ENCODE data around the gene CFAP73.

DNA sequence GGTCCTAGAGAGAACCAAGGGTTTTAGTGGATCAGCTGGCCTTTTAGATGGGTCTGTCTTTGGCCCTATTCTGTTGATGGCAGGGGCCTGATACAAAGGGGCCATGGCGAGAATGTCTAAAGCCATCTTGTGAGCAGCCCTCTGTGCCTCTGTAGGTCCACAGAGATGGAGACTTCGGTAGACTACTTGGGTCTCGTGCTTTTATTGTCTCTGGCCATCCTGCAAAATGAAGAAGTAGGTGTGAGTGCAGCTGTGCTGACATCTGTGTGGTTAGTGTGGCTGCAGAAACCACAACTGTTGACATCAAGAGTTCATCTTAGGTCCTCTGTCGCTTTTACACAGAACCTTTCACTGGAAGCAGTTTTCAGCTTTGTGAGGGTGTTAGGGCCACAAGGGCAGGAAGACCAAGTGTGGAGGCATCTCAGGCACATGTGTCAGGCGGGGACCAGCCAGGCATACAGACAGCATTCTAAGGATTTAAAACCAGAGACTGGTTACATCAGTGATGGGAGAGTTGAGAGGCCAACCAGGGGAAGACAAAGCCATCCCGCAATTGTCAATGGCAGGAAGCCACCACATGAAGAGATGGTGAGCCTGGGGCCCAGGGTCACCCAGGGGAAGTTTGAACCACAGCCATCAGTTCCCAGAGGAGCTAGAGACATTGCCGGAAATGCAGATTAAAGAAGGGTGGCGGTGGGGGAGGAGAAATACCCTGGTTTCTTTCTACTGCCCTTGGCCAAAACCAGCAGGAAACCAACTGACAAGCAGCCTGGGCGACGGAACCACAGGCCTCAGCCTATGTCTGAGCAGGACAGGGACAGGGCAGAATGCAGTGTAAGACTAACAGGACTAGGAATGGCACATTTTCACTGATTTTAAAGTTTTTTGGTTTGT lies 58.8 kb downstream of the CFAP73 start:
- TF ChIP-seq, protein P1, sequence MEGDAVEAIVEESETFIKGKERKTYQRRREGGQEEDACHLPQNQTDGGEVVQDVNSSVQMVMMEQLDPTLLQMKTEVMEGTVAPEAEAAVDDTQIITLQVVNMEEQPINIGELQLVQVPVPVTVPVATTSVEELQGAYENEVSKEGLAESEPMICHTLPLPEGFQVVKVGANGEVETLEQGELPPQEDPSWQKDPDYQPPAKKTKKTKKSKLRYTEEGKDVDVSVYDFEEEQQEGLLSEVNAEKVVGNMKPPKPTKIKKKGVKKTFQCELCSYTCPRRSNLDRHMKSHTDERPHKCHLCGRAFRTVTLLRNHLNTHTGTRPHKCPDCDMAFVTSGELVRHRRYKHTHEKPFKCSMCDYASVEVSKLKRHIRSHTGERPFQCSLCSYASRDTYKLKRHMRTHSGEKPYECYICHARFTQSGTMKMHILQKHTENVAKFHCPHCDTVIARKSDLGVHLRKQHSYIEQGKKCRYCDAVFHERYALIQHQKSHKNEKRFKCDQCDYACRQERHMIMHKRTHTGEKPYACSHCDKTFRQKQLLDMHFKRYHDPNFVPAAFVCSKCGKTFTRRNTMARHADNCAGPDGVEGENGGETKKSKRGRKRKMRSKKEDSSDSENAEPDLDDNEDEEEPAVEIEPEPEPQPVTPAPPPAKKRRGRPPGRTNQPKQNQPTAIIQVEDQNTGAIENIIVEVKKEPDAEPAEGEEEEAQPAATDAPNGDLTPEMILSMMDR (IDR thresholded peaks at IDR 0.05; ENCODE audit: control extremely low read depth in 1 of 3, insufficient read depth in 1 of 3, low read depth in 1 of 3, low read length in 3 of 3) = no peak
- TF ChIP-seq SAP30 (IDR thresholded peaks at IDR 0.05; ENCODE audit: insufficient read depth, insufficient replicate concordance, low read length) = no peak
- TF ChIP-seq ASH2L (IDR thresholded peaks at IDR 0.05; ENCODE audit: low read length) = no peak
- TF ChIP-seq SP2 (IDR thresholded peaks at IDR 0.05; ENCODE audit: low read length) = no peak
- TF ChIP-seq TAF1 (IDR thresholded peaks at IDR 0.05; ENCODE audit: low read depth, low read length) = no peak
- TF ChIP-seq, protein P2, sequence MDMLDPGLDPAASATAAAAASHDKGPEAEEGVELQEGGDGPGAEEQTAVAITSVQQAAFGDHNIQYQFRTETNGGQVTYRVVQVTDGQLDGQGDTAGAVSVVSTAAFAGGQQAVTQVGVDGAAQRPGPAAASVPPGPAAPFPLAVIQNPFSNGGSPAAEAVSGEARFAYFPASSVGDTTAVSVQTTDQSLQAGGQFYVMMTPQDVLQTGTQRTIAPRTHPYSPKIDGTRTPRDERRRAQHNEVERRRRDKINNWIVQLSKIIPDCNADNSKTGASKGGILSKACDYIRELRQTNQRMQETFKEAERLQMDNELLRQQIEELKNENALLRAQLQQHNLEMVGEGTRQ (IDR thresholded peaks at IDR 0.05; ENCODE audit: low read length) = no peak
- TF ChIP-seq, protein P3, sequence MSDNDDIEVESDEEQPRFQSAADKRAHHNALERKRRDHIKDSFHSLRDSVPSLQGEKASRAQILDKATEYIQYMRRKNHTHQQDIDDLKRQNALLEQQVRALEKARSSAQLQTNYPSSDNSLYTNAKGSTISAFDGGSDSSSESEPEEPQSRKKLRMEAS (IDR thresholded peaks at IDR 0.05) = no peak
- TF ChIP-seq RAD21 (IDR thresholded peaks at IDR 0.05 in 1 of 2, conservative IDR thresholded peaks at IDR 0.05 in 1 of 2; ENCODE audit: low read depth in 2 of 2, low read length in 2 of 2) = no peak
- TF ChIP-seq, protein P4, sequence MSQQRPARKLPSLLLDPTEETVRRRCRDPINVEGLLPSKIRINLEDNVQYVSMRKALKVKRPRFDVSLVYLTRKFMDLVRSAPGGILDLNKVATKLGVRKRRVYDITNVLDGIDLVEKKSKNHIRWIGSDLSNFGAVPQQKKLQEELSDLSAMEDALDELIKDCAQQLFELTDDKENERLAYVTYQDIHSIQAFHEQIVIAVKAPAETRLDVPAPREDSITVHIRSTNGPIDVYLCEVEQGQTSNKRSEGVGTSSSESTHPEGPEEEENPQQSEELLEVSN (IDR thresholded peaks at IDR 0.05) = no peak
- TF ChIP-seq RFX5 (IDR thresholded peaks at IDR 0.05; ENCODE audit: borderline replicate concordance, low read depth, low read length) = no peak
- TF ChIP-seq SIN3A (conservative IDR thresholded peaks at IDR 0.05 in 1 of 2, IDR thresholded peaks at IDR 0.05 in 1 of 2; ENCODE audit: low read depth in 1 of 2, low read length in 2 of 2) = no peak

All from H1 (cell line).